Stimulated activated naive CD8-positive, alpha-beta T cell treated with anti-CD3 and anti-CD28 coated beads, Interleukin-15, Interleukin-2, amounts not matched to agents 100 U/mL and 50 U/mL, for 24 hours (primary cell): ENCODE measurements around the gene SBK2.
"Not testable (repeated sequence)": the region's sequence is repeated elsewhere in the genome, so short reads cannot be mapped to it uniquely, and the experiment has no call there.

Experiments used
- ATAC-seq: fragments of 150-1000 bp; cut with Tn5 transposase; one replicate; pipeline ENCODE4 v1.10.0; 2021
- DNase-seq: peaks from one replicate; pipeline ENCODE4 v3.0.0; 2021

Gene SBK2

DNA sequence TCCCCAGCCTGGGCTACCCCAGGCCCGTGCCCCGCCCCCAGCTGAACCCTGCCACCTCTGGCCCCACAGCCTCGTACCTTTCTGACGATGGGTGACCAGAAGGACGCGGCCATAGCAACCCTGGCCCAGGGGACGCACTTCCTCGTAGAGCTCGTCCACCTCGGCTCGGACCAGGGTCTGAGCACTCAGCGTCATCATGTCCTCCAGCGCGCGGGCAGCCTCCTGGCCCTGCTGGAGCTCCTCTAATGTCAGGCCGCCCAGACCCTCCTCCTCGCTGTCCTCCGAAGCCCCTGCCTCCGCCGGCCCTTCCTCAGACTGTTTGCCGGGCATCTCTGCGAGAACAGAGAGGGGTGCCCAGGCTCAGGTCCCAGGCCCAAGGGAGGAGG lies 975 bp downstream of the SBK2 start:
- no peak for ATAC-seq
- no peak for DNase-seq

DNA sequence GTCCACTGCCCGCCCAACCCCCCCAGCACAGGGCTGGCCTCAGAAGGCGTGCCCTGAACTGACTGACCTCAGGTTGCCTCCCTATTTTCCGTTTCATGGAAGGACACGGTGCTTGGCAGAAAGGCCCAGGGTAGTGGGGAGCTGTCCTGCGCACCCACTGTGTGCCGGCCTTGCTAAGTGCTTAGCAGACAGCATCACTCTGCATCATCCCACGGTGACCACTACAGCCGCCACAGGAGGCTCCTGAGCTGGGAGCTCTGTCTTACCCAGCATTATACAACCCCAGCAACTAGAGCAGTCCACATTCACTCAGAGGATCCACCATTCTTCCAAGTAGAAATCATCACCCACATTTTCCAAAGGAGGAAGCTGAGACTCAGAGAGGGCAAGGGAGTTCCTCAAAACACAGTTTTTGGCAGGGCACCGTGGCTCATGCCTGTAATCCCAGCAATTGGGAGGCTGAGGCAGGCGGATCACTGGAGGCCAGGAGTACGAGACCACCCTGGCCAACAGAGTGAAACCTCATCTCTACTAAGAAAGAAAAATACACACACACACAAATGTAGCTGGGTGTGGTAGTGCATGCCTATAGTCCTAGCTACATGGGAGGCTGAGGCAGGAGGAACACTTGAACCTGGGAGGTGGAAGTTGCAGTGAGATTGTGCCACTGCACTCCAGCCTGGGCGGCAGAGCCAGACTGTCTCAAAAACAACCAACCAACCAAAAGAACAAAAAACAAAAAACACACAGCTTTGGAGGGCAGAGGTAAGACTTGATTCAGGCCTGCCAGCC lies 1.6 kb downstream of the SBK2 start:
- DNase-seq: no peak
- ATAC-seq: no peak

DNA sequence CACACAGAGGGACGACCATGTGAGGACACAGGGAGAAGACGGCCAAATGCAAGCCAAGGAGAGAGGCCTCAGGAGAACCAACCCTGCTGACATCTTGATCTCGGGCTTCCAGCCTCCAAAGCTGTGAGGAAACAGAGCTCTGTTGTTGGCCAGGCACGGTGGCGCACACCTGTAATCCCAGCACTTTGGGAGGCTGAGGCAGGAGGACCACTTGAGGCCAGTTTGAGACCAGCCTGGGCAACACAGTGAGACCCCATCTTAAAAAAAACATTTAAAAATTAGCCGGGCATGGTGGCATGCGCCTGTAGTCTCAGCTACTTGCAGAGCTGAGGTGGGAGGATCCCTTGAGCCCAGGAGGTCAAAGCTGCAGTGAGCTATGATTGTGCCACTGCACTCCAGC lies 2.7 kb downstream of the SBK2 start:
- ATAC-seq, DNase-seq: not testable (repeated sequence)

DNA sequence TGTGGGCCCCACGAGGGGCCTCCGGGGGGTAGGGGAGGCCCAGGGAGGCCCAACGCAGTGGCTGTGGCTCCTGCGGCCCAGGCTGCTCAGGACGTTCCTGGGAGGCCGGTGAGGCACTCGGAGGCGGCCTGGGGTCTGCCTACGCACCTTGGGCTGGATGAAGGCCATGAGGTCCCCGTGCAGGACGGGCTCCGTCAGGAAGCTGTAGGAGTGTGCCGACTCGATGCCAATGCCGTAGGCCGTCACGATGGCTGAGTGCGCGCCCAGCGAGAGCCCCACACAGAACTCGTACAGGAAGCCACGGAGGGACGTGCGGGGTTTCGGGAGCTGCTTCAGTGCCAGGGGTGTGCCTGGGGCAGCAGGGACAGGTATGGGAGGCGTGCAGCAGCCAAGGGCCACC lies 5.9 kb downstream of the SBK2 start:
- no peak for ATAC-seq
- no peak for DNase-seq

DNA sequence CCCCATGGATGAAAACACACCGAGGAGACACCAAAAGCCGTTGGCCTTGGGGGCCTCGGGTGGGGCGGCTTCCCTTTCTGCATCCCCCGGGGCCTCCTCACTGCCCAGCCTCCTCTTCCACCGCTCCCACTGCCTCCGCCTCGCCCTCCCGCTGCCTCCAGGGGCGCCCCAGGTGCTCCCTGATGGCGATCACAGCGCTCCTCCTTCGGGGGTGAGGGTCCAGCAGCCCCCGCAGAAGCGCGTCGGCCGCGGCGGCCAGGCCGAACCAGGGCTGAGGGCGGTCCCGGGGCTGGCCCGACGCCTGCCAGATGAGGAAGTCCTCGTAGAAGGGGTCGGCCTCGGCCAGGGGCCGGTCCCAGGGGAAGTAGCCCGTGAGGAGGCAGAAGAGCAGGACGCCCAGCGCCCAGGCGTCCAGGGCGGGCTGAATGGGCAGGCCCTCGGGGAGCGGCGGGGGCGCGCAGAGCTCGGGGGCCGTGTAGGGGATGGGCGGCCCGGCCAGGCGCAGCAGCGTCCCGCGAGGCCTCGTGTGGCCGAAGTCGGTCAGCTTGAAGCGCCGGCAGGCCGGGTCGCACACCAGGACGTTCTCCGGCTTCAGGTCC lies 7.2 kb downstream of the SBK2 start:
- DNase-seq (no peak), ATAC-seq (no peak)

DNA sequence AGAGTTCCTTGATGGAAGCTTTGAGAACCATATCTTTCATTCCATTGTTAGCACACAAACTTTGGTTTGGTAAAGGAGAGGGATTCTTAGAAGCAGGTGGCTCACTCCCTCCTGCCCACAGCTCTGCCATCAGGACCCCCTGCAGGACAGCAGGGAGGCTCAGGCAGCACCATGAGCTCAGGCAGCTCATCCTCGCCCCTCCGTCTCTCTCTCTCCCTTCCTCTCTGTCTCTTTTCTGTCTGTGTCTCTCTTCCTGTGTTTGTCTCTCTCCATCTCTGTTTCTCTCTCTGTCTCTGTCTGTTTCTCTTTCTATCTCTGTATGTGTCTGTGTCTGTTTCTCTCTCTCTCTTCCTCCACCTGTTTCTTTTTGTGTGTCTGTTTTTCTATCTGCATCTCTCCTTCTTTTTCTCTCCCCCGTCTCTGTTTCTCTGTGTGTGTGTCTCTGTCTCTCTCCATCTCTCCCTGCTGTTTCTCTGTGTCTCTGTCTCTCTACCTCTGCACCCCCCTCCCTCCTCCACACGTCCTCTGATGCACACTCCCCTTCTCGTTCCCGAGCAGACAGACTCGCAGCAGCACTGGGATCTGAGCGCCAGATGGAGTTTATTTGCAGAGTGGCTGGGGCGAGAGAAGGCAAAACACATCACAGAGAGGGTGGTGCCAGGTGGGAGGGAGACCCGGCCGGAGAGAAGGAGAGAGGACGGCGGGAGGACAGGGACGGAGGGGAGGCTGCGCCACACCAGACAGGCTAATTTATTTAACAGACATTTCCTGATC lies 8.7 kb downstream of the SBK2 start:
- no peak for ATAC-seq
- DNase-seq: no peak

DNA sequence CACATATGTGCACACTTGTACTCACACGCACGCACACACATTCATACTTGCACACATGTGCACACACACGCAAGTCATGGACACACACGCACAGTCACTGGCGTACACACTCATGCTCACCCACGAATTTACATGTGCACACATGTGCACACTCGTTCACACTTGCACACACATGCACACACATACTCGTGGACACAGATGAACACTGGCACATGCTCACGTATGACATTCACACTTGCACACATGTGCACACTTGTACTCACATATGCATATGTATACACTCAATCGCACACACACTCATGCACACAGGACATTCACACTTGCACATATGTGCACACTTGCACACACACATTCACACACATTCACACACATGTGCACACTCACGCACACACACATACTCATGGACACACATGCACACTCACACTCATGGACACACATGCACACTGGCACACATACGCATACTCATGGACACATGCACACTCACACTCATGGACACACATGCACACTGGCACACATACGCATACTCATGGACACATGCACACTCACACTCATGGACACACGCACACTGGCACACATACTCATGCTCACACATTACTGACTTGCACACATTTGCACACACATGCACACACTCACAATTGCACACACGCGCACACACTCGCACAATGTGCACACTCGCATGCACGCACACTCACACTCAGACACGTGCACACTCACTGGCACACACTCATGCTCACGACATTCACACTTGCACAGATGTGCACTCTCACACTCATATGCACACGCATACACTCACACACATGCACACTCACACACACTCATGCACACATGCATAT lies 9.5 kb downstream of the SBK2 start:
- no peak for DNase-seq
- ATAC-seq: no peak

- ATAC-seq: no peak
- DNase-seq: no peak
Measured at GRCh38 chr19:55526216-55527196, 10.4 kb downstream of the SBK2 start.

DNA sequence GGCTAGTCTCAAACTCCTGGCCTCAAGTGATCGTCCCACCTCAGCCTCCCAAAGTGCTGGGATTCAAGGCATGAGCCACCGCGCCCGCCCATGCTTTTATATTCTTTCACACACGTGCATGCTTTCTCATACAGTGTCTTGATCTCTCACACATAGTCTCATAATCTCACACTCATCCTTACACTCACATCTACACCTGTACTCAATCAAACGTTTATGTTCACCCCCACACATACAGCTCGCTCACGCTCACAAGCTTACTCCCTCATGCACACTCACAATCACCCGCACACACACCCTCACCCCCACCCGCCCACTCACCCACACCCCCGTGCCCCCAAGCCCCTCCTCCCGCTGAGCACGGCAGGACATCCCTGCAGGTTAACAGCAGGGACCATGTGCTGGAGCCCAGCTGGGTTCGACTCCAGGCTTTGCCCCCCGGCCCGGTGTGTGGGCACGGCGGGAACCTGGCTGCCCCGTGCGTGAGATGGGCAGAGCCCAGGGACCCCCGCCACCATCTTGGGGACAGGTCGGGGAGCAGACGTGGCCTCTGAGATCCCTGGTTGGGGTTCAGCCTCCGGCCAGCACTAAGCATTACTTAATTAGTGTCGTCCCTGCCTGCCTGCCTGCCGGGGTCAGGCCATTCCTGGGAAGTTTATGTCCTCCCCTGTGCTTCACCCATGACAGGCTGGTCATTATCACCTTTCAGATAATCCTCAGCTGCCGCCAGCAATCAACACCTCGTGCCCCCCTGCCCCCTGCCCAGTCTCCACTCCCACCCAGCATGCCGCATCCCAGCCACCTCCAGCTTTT lies 11.4 kb downstream of the SBK2 start:
- DNase-seq (no peak), ATAC-seq (no peak)

- ATAC-seq (no peak), DNase-seq (no peak)
Measured at GRCh38 chr19:55520691-55521292, 16.1 kb downstream of the SBK2 start.

- DNase-seq: no peak
- ATAC-seq: no peak
Measured at GRCh38 chr19:55519451-55520311, 17.3 kb downstream of the SBK2 start.

GRCh38 chr19:55516878-55517620 lies 19.9 kb downstream of the SBK2 start:
- ATAC-seq (peak; percentile 100), DNase-seq (peak; percentile 93)

GRCh38 chr19:55508120-55508519 lies 28.8 kb downstream of the SBK2 start:
- no peak for ATAC-seq
- no peak for DNase-seq

DNA sequence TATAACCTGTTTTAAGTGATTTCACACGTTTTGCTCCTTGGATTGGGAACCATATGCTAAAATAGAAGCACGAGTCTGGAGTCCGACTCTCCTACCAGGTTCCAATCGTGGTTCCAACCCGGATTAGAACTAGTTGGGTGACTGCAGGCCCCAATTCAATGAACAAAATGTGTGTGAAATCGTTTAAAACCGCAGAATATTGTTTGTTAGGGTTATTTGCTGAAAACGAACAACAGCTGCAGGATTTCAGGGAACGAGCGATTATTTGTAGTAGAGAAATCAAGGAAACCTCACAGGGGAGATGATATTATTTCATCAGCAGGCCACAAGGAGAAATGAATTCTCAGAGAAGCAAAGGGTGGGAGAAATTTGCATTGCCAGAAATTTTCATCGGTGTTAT lies 32.0 kb downstream of the SBK2 start:
- no peak for DNase-seq
- no peak for ATAC-seq

DNA sequence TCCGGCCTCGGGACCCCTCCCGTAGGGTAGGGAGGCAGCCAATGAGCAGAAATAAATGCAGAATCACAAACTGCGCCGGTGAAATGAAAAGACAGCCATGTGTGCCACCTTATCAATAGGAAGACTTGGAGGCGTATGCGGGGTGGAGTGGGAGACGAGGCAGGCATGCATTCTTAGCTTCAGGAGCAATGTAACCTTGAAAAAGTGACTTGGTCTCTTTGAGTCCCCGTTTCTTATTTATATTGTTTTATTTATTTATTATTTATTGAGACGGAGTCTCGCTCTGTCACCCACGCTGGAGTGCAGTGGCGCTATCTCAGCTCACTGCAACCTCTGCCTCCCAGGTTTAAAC lies 32.7 kb downstream of the SBK2 start:
- ATAC-seq: no peak
- DNase-seq: no peak

GRCh38 chr19:55503502-55504251 lies 33.3 kb downstream of the SBK2 start:
- ATAC-seq (peak; percentile 93), DNase-seq (peak; percentile 97)

DNA sequence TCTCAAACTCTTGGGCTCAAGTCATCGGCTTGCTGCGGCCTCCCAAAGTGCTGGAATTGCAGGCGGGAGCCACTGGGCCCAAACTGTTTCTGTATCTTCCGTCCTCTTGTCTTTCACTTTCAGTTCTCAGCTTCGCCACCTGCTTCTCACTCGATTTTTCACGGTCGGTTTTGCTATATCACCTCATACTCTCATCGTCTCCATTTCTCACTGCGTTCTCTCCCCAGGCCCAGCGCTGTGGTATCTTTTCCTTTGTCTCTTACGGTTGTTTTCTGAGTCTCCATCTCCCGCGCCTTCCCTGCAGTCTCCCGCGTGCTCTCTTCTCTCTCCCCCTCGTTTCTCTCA lies 33.8 kb downstream of the SBK2 start:
- DNase-seq (no peak), ATAC-seq (no peak)
